PC-3 (cell line): ENCODE results near the gene ZNF335.

ENCODE experiments used
- CTCF ChIP-seq: fragments of 300-600 bp; sonication (generic); conservative IDR thresholded peaks from 2 replicates; pipeline ENCODE4 v1.5.1; 2017; ENCODE audit warnings: antibody characterized with exemption, low read depth, mild to moderate bottlenecking, low read length
- EZH2 ChIP-seq: fragments of 300-600 bp; sonication (generic); IDR thresholded peaks from one replicate; pipeline ENCODE4 v1.6.1; 2017; ENCODE audit warnings: antibody characterized with exemption, mild to moderate bottlenecking, low read length; ENCODE audit not compliant: unreplicated experiment

- no peak for TF ChIP-seq CTCF
- TF ChIP-seq EZH2: no peak
Measured at GRCh38 chr20:45937765-45938164, 34.2 kb downstream of the ZNF335 start.
